ENCODE data around the gene NFATC2.

NFATC2 gene

GRCh38 chr20:51588762-51589161, 46.2 kb upstream of the NFATC2 start:
- ChIA-PET POLR2A (no interaction called here), CTCF (interaction anchor here (0.7 kb wide), 1 partner anchor 601 kb away, joined by 3 read pairs; no protein-coding TSS in a partner anchor)
- H3K9me3 ChIP-seq (ENCODE audit: control insufficient read depth, insufficient read depth, low read depth, low read length): no peaks in the 10 kb centered on the region
- H3K36me3 ChIP-seq (ENCODE audit: control insufficient read depth in 2 of 2, insufficient read depth in 1 of 2, low read length in 2 of 2): no peaks in the 10 kb centered on the region
- H3K27ac ChIP-seq (ENCODE audit: extremely low read depth, low read depth, low read length): no peak overlapping the region
- no peak overlapping the region for H3K4me3 ChIP-seq (ENCODE audit: low read depth, low read length)
- H3K4me1 ChIP-seq (ENCODE audit: control insufficient read depth, insufficient read depth, low read length): no peaks in the 10 kb centered on the region
- no peak for TF ChIP-seq ZNF518A (tag by site-specific recombination; conservative IDR thresholded peaks at IDR 0.05; ENCODE audit: low read depth)
- TF ChIP-seq TSHZ1 (tag by site-specific recombination; IDR thresholded peaks at IDR 0.05; ENCODE audit: borderline replicate concordance): no peak
- no peak for TF ChIP-seq KLF7 (tag by site-specific recombination; IDR thresholded peaks at IDR 0.05; ENCODE audit: borderline replicate concordance)
- no peak for TF ChIP-seq ZNF707 (tag by site-specific recombination; IDR thresholded peaks at IDR 0.05)
- no peak for TF ChIP-seq ZBTB7A (tag by site-specific recombination; IDR thresholded peaks at IDR 0.05; ENCODE audit: low read depth)
- TF ChIP-seq ZNF521 (tag by site-specific recombination; IDR thresholded peaks at IDR 0.05): no peak
- no peak for TF ChIP-seq ZNF785 (tag by site-specific recombination; IDR thresholded peaks at IDR 0.05)
- TF ChIP-seq ZNF248 (tag by site-specific recombination; IDR thresholded peaks at IDR 0.05): no peak
- TF ChIP-seq SP2 (tag by site-specific recombination; IDR thresholded peaks at IDR 0.05): no peak
- TF ChIP-seq PRDM6 (tag by site-specific recombination; IDR thresholded peaks at IDR 0.05): no peak
- TF ChIP-seq ZNF777 (tag by site-specific recombination; IDR thresholded peaks at IDR 0.05; ENCODE audit: borderline replicate concordance): no peak

- ChIA-PET POLR2A (no interaction called here), CTCF (interaction anchor here (0.6 to 1.9 kb wide), 7 partner anchors 8 to 605 kb away, joined by 3 to 7 read pairs (median 6); no protein-coding TSS in a partner anchor)
Measured at GRCh38 chr20:51587145-51587544, 44.6 kb upstream of the NFATC2 start.

More at GRCh38 chr20:51587145-51587544, 44.6 kb upstream of the NFATC2 start:
- Histone ChIP-seq H3K9me3 (ENCODE audit: control insufficient read depth, insufficient read depth, low read depth, low read length) (no peaks in the 10 kb centered on the region), H3K4me1 (ENCODE audit: control insufficient read depth, insufficient read depth, low read length) (no peaks in the 10 kb centered on the region), H3K4me3 (ENCODE audit: low read depth, low read length) (no peak overlapping the region), H3K36me3 (ENCODE audit: control insufficient read depth in 2 of 2, insufficient read depth in 1 of 2, low read length in 2 of 2) (no peaks in the 10 kb centered on the region), H3K27ac (ENCODE audit: extremely low read depth, low read depth, low read length) (no peak overlapping the region)
- TF ChIP-seq PRDM4 (tag by site-specific recombination; IDR thresholded peaks at IDR 0.05): 0 out of 2 replicates have a peak, but pooled peaks have one; percentile 39
- TF ChIP-seq ZNF621 (tag by site-specific recombination; IDR thresholded peaks at IDR 0.05): no peak
- TF ChIP-seq ZNF16 (tag by site-specific recombination; IDR thresholded peaks at IDR 0.05; ENCODE audit: low read depth): no peak
- TF ChIP-seq ZNF449 (tag by site-specific recombination; IDR thresholded peaks at IDR 0.05): no peak
- TF ChIP-seq ZNF133 (tag by site-specific recombination; IDR thresholded peaks at IDR 0.05): no peak

All from HEK293 (cell line).